Globus pallidus (tissue), 1 donor: Measurements from ENCODE around the gene CHRM5.
A peak's percentile ranks its signal among the peaks of the same experiment; 100 is the strongest.

Experiments used
- DNase-seq: peaks from one replicate; pipeline ENCODE4 v3.0.0-alpha.2; 2015; ENCODE audit warnings: low spot score

Gene CHRM5

DNA sequence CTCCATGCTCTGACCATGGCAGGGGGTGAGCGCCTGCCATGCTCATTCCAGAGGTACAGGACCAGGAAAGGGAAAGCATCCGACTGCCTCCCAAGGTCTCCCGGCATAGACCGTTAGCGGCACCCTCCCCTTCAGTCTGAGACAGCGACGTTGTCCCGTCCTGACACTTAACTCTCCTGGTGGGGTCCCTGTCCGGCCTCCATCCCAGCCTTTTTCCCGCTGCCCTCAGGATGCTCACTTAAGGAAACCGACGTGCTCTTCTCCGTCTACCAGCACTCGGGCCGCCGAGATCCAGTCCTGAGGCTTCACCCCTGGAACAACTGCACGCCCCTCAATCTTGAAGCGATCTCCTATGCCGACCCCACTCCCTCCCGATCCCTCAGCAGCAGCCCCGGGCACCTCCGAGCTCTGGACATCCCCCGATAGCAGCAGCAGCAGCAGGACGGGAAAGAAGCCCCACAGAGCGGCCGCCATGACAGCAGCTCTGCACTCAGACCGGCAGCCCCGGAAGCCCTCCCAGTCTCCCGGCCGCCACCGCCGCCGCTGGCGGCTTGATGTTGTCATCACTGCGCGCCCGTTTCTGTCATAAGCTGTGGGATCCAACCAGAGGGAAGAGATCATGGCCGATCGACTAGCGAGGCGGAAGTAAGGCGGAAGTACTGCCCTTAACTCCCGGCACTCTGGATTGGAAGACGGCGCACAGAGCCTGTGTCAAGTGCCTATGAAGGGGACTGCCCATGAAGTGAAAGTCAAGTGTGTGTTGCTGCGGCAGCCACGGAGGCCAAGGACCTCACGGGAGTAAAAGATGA, 133.3 kb downstream of the CHRM5 start, which contains the start of the genes EMC7 and PGBD4:
TSS of gene EMC7 (minus strand) at position 497 of the 809 bp plus-strand sequence. CDS start at position 474, 23 bp downstream.
TSS of gene PGBD4 (plus strand) at position 718 of the 809 bp plus-strand sequence. CDS start 449 bp downstream, outside the sequence.
- peak; percentile 98 for DNase-seq

DNA sequence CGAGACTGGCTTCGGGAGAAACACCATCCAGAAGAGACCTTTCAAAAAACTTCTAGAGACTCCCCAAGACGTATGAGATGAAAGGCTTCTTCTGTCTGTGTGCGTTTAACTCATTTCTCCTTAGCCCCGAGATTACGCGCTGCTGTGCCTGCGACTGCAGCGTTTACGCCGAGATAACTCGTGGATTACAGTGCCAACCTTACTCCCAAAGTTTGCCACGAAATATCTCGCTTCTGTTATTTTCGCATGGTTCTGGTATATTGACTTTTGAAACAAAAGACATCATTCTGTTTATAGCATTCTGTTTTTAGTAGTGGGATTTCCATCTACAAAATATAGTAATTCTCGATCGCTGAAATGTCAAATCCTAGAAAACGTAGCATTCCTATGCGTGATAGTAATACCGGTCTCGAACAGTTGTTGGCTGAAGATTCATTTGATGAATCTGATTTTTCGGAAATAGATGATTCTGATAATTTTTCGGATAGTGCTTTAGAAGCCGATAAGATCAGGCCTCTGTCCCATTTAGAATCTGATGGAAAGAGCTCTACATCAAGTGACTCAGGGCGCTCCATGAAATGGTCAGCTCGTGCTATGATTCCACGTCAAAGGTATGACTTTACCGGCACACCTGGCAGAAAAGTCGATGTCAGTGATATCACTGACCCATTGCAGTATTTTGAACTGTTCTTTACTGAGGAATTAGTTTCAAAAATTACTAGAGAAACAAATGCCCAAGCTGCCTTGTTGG, 134.1 kb downstream of the CHRM5 start:
- no peak for DNase-seq

DNA sequence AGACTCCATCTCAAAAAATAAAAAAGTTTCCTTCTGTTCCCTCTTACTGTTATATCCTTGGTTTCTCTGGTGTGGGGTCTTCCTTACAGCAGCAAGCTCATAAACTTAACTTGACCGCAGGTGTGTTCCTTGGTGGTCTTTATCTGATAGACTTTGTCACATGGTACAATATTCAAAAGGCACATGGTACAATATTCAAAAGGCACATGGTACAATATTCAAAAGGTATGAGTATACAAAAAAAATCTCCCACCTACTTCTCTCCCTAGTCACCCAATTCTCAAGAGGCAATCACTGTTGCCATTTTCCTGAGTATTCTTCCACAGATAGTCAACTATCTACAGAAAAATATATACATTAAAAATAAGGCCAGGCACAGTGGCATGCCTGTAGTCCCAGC, 138.1 kb downstream of the CHRM5 start:
- DNase-seq = no peak

DNA sequence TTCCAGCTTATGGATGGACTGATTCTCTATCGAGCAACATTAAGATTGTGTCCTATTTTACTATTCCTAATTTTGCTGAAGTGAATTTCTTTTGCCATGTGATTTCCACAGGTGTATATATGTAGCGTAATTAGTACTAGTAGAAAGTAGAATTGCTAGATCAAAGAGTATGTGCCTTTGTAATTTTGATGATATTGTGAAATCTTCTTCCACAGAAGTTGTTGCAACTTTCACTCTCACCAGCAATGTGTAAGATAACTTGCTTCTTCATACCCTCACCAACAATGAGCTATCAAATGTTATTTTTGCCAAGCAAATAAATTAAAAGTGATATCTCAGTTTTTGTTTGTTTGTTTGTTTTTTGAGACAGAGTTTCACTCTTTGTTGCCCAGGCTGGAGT, 139.0 kb downstream of the CHRM5 start:
- no peak for DNase-seq

DNA sequence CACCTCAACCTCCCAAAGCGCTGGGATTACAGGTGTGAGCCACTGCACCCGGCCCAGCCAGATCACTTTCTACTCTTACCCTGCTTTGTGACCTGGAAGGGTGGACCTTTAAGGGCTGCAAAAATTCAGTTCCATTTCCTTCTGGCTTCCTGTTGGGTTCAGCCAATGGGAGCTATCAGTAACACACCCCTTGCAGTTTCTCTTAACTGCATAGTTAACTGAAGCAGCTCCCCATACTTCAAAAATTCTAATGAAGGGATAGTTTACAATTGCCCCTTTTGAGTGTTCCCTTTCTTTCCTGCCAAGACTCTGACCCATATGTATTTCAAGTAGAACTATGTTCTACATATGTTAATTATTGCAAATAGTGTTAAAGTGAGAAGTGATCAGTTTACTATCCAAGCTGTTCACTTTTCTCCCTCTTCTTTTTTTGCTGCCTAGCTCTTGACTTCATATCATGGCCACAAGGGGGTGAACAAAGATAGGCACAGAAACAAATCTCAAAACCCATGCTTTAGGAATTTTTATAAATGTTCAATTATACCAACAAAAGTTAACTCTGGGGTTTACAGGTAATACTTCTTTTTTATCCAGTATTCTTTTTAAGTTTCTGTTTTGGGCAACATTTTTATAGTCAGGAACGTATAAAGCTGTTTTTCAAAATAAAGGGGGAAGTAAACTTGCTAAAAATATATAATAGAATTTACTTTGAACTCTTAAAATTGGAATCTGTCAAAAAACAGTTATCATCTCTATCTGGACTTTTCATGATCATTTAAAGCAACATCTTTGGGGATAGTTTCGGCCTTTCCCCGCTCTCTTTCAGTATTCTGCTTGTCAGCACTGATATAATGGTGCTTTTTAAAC, 141.7 kb downstream of the CHRM5 start:
- DNase-seq = peak; percentile 11

DNA sequence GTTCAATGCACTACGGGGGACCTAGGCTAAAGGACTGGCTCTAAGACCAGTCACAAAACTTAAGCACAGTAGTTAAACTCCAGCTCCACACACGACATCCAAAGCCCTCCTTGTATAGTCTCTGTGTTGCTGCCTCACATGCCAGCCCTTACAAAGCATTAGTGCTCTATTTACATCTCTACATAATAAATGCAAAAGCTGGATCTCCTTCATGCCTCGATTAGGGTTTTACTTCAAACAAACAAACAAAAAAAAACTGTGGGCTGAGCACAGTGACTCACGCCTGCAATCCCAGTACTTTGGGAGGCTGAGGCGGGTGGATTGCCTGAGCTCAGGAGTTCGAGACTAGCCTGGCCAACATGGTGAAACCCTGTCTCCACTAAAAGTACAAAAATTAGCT, 143.2 kb downstream of the CHRM5 start:
- DNase-seq = no peak

DNA sequence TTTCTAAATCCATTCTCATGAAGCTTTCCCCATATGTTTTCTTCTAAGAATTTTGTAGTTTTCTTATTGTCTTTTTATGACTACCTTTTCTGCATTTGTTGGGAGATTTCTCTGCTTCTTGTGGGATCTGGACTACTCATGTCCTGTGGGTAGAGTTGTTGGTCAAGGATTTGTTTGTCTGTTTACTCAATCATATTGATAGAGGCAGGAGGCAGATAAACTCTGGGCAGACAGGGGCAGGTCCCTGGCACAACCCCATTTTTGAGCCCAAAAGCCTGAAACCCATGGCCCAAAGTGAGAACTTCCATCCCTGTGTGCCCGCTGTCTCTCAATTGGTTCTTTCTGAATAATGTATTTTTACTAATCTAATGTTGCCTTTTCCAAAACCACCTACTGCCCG, 145.9 kb downstream of the CHRM5 start:
- no peak for DNase-seq

DNA sequence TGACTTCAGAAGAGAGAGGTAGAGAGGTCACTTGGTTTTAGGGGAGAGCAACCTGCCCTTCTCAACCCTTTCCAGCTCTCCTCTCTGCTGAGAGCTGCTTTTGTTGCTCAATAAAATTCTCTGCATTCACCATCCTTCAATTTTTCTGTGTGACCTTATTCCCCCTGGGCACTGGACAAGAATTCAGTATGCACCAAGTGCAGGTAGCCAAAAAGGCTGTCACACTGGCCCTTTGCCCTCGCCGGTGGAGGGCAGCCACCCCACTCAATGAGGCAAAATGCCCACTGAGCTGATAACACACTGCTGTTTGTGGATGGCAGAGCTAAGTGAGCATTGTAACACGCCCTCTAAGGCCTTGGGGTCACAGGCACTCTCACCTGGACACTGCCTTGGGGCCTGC, 146.4 kb downstream of the CHRM5 start:
- no peak for DNase-seq

DNA sequence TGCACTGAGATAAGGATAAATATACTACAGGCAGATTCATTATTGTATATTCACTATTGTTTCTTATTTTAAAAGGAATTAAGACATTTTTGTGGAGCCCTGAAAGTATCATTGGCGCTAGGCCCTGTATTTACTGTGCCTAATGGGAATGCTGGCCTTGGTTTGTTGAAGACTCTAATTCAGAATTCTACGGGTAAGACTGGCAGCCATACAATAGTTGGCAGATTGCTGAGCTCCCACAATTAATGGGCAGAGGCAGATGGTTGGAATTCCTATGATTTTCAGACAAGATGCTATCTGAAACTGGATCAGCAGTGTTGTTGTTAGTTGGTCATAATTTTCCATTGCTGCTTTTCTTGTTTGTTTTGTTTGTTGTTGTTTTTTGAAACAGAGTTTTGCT, 148.3 kb downstream of the CHRM5 start:
- no peak for DNase-seq
